Spleen (tissue), 11 donors: ENCODE data around the gene VWA3A. TPM values are rescaled to one million over a fixed set of nuclear protein-coding genes. Genes with fewer than 3 reads are reported as not detected.
A peak's percentile ranks its signal among the peaks of the same experiment; 100 is the strongest.
"Not testable (repeated sequence)": the region's sequence is repeated elsewhere in the genome, so short reads cannot be mapped to it uniquely, and the experiment has no call there.

ENCODE experiments used
- DNase-seq: peaks from one replicate; pipeline ENCODE4 v3.0.0-alpha.2; 2020
- H3K27ac ChIP-seq, 8 donors: fragments of 200-600 bp; sonication (generic) in 7 of 8; 1 replicate in 4 of 8; 2 replicates in 4 of 8; pipeline versions ENCODE4 v1.5.0 to v1.8.0; 2016 to 2021; ENCODE audit warnings: inconsistent platforms in 4 of 8, mild to moderate bottlenecking in 4 of 8, moderate library complexity in 1 of 8
- H3K27me3 ChIP-seq, 7 donors: fragments of 200-600 bp; sonication (generic) in 6 of 7; replicated peaks in 1 of 7; 1 replicate in 4 of 7; 2 replicates in 3 of 7; pipeline versions ENCODE4 v1.5.0 to v1.8.0; 2016 to 2021; ENCODE audit warnings: inconsistent platforms in 3 of 7, mild to moderate bottlenecking in 1 of 7
- H3K36me3 ChIP-seq, 6 donors: fragments of 200-600 bp; sonication (generic) in 5 of 6; 1 replicate in 4 of 6; 2 replicates in 2 of 6; pipeline versions ENCODE4 v1.5.0 to v1.8.0; 2016 to 2021; ENCODE audit warnings: inconsistent platforms in 2 of 6
- H3K4me1 ChIP-seq, 6 donors: fragments of 200-600 bp; sonication (generic) in 5 of 6; 1 replicate in 3 of 6; 2 replicates in 3 of 6; pipeline versions ENCODE4 v1.5.0 to v1.8.0; 2016 to 2021; ENCODE audit warnings: inconsistent platforms in 3 of 6
- H3K4me3 ChIP-seq, 8 donors: fragments of 200-600 bp; sonication (generic) in 7 of 8; 1 replicate in 4 of 8; 2 replicates in 4 of 8; pipeline versions ENCODE4 v1.5.0 to v1.8.0; 2016 to 2021; ENCODE audit warnings: inconsistent platforms in 4 of 8, mild to moderate bottlenecking in 4 of 8, moderate library complexity in 2 of 8
- H3K9me3 ChIP-seq, 8 donors: fragments of 200-600 bp; sonication (generic) in 7 of 8; 1 replicate in 4 of 8; 2 replicates in 4 of 8; pipeline versions ENCODE4 v1.5.0 to v1.8.0; 2016 to 2021; ENCODE audit warnings: inconsistent platforms in 4 of 8
- CTCF ChIP-seq, 11 experiments: fragments of 200-600 bp in 7 of 11; fragments of 450-650 bp in 4 of 11; sonication (generic) in 4 of 11; IDR thresholded peaks in 8 of 11; conservative IDR thresholded peaks in 3 of 11; 1 replicate in 7 of 11; 2 replicates in 4 of 11; pipeline versions ENCODE4 v1.4.0 to v1.8.0; 2016 to 2021; ENCODE audit warnings: antibody characterized with exemption in 11 of 11, inconsistent platforms in 4 of 11, mild to moderate bottlenecking in 1 of 11
- POLR2A ChIP-seq, 3 donors: fragments of 450-650 bp; IDR thresholded peaks; one replicate each; pipeline ENCODE4 v1.5.1; 2017; ENCODE audit warnings: antibody characterized with exemption in 3 of 3, mild to moderate bottlenecking in 1 of 3
- POLR2AphosphoS5 ChIP-seq, 3 donors: sonication (generic); formaldehyde crosslinking; IDR thresholded peaks; one replicate each; pipeline ENCODE4 v1.5.1; 2017; ENCODE audit warnings: antibody characterized with exemption in 3 of 3
- WGBS, 5 donors: extraction: QIAGEN DNeasy Blood & Tissue Kit in 3 of 5; methylation state at CpG; one replicate each; pipeline versions ENCODE4 v1.1.5 to v1.1.7; 2013 to 2018; 5-methylcytosine and 5-hydroxymethylcytosine counted together
- intact Hi-C: fragments of 100-400 bp; cut with DNase I; formaldehyde crosslinking; loops from one replicate; pipeline ENCODE4 v1.15.0; 2023; ENCODE audit warnings: low total_unique reads
- polyA plus RNA-seq, 3 donors: library from polyadenylated mRNA; stranded (reverse); fragments of 200-250 nt; gene quantifications; one replicate each; pipeline ENCODE4 v1.2.1, GENCODE V29; 2013
- total RNA-seq, 7 donors: library from RNA; depleted of rRNA in 3 of 7; stranded (reverse); fragments of >200 nt in 3 of 7; fragmentation: NEBNext Ultra II Directional in 4 of 7; extraction: Animal tissue kit (Norgen Biotek cat#: 25700) in 4 of 7; gene quantifications; one replicate each; pipeline versions ENCODE4 v1.1.0 to v1.2.1, GENCODE V29; 2016 to 2021
- donor health status: healthy with polysubstance abuse.
- donor health status: DM: no; HTN: no; CAD: no; lungs with moderate emphysema.
- donor health status: DM: no; HTN: no; CAD: no.
- donor health status: Bipolar disorder and iron deficiency.
- donor health status: healthy.
- donor health status: DM: no; HTN: no; CAD: no.
- donor health status: DM: yes; HTN: yes; CAD: no.

Gene VWA3A
- total and polyA plus RNA-seq, 10 donors: 0.08 to 2.1 (median 0.30) TPM; not detected in 2

GRCh38 chr16:22195695-22196558 lies 103.6 kb downstream of the VWA3A start:
- WGBS, 5 donors: 3 to 5% (median 3%) methylated on average over 39 of the region's 39 CpGs
- H3K9me3 ChIP-seq: no peaks in the 10 kb centered on the region
- intact Hi-C loops: no loop called here

GRCh38 chr16:22196559-22197168 lies 104.3 kb downstream of the VWA3A start:
- Histone ChIP-seq H3K4me3 (peak overlapping the region in 6 of 8 donors; percentile 47 to 69 (median 53)), H3K4me1 (peaks cover 19 to 70% (median 54%) of the 10 kb centered on the region in 6 donors), H3K27ac (peak overlapping the region in 3 of 8 donors; percentile 4 to 87 (median 82))
- H3K36me3 ChIP-seq, DNase-seq, H3K27me3 ChIP-seq, intact Hi-C loops, H3K9me3 ChIP-seq: not testable (repeated sequence)
- WGBS, 5 donors: 37 to 50% (median 39%) methylated on average over 20 of the region's 20 CpGs

More at GRCh38 chr16:22195695-22196558, 103.6 kb downstream of the VWA3A start:
- Histone ChIP-seq H3K4me1 (peaks cover 21 to 74% (median 59%) of the 10 kb centered on the region in 6 donors), H3K36me3 (no peaks in the 10 kb centered on the region), H3K4me3 (peak overlapping the region; percentile 39 to 69 (median 48)), H3K27ac (peak overlapping the region; percentile 67 to 87 (median 82)), H3K27me3 (no peaks in the 10 kb centered on the region)
- TF ChIP-seq POLR2AphosphoS5 (IDR thresholded peaks at IDR 0.05): peak; percentile 58 to 87 (median 78)
- TF ChIP-seq POLR2A (IDR thresholded peaks at IDR 0.05): peak in 2 of 3 donors; percentile 4 to 27
- TF ChIP-seq CTCF (IDR thresholded peaks at IDR 0.05 in 8 of 11, conservative IDR thresholded peaks at IDR 0.05 in 3 of 11): peak; percentile 59 to 94 (median 85)
- DNase-seq: peak; percentile 95

GRCh38 chr16:22198547-22199293 lies 106.4 kb downstream of the VWA3A start:
- DNase-seq: no peak
- TF ChIP-seq POLR2A (IDR thresholded peaks at IDR 0.05): no peak
- no peak for TF ChIP-seq CTCF (IDR thresholded peaks at IDR 0.05 in 8 of 11, conservative IDR thresholded peaks at IDR 0.05 in 3 of 11)
- no peak for TF ChIP-seq POLR2AphosphoS5 (IDR thresholded peaks at IDR 0.05)
- 72 to 80% (median 76%) methylated on average over 6 to 7 of the region's 7 CpGs for WGBS, 5 donors
- intact Hi-C loops: no loop called here
- no peaks in the 10 kb centered on the region for H3K9me3 ChIP-seq
- no peak overlapping the region for H3K4me3 ChIP-seq
- H3K27ac ChIP-seq: peak overlapping the region; percentile 36 to 84 (median 76)
- H3K27me3 ChIP-seq: no peaks in the 10 kb centered on the region
- H3K4me1 ChIP-seq: peaks cover 7 to 49% (median 35%) of the 10 kb centered on the region in 6 donors
- no peaks in the 10 kb centered on the region for H3K36me3 ChIP-seq

GRCh38 chr16:22202261-22202637 lies 109.9 kb downstream of the VWA3A start:
- no peak for DNase-seq
- 94 to 96% (median 95%) methylated on average over 6 of the region's 6 CpGs for WGBS, 5 donors
- Histone ChIP-seq H3K4me1 (peaks cover 2 to 46% (median 35%) of the 10 kb centered on the region in 6 donors), H3K27me3 (no peaks in the 10 kb centered on the region), H3K27ac (no peak overlapping the region), H3K9me3 (no peaks in the 10 kb centered on the region), H3K4me3 (no peak overlapping the region), H3K36me3 (no peaks in the 10 kb centered on the region)
- TF ChIP-seq POLR2AphosphoS5 (IDR thresholded peaks at IDR 0.05): no peak
- intact Hi-C loops: no loop called here
